Measurements from ENCODE around the gene ZMPSTE24.

- TF ChIP-seq CTCF (IDR thresholded peaks at IDR 0.05) (no peak), POLR2A (IDR thresholded peaks at IDR 0.05) (no peak), EP300 (IDR thresholded peaks at IDR 0.05) (no peak)
Measured at GRCh38 chr1:40232444-40232843, 25.6 kb upstream of the ZMPSTE24 start.

Data from ovary (tissue), 3 donors.